ENCODE results near the gene PRDM16. TPM values are rescaled to one million over a fixed set of nuclear protein-coding genes. Genes with fewer than 3 reads are reported as not detected.

PRDM16 gene
- total RNA-seq, 1 experiment from 2014 or later: 0.04 TPM

- Histone ChIP-seq H3K9me3 (ENCODE audit: low read length) (no peaks in the 10 kb centered on the region), H3K36me3 (ENCODE audit: low read depth, low read length) (no peaks in the 10 kb centered on the region), H3K27ac (ENCODE audit: low read length) (no peak overlapping the region), H2AFZ (ENCODE audit: low read length) (no peak overlapping the region), H3K9ac (ENCODE audit: low read length) (no peak overlapping the region), H3K4me2 (ENCODE audit: low read length) (no peak overlapping the region), H4K20me1 (ENCODE audit: low read length) (no peaks in the 10 kb centered on the region), H3K9me2 (replicated peaks; ENCODE audit: low read length) (no peaks in the 10 kb centered on the region), H3F3A (ENCODE audit: low read length, unreplicated experiment) (no peaks in the 10 kb centered on the region), H3K79me2 (ENCODE audit: low read length) (no peaks in the 10 kb centered on the region), H3K27me3 (ENCODE audit: low read length) (peaks cover 92% of the 10 kb centered on the region), H3K4me1 (ENCODE audit: insufficient read depth, low read length) (no peaks in the 10 kb centered on the region), H3K4me3 (ENCODE audit: low read length) (no peak overlapping the region)
- ATAC-seq: no peak
- no peak for DNase-seq
- TF ChIP-seq EZH2 (IDR thresholded peaks at IDR 0.05; ENCODE audit: low read length, unreplicated experiment) (no peak), CTCF (conservative IDR thresholded peaks at IDR 0.05; ENCODE audit: low read depth, low read length) (peak; percentile 27; the same call in 1 of the 2 replicates)
- ChIA-PET CTCF (no interaction called here), POLR2A (ENCODE audit: unreplicated experiment) (no interaction called here)
- intact Hi-C loops (cut with micrococcal nuclease): no loop called here
- no TSS peak for BruUV-seq (replicated peaks)
These were observed 8.9 kb upstream of the PRDM16 start for GRCh38 chr1:3060127-3060526.

- Histone ChIP-seq H3K4me2 (ENCODE audit: low read length) (no peak overlapping the region), H3K9me3 (ENCODE audit: low read length) (no peaks in the 10 kb centered on the region), H3K36me3 (ENCODE audit: low read depth, low read length) (no peaks in the 10 kb centered on the region), H3K27me3 (ENCODE audit: low read length) (peaks cover 92% of the 10 kb centered on the region), H3K27ac (ENCODE audit: low read length) (no peak overlapping the region), H4K20me1 (ENCODE audit: low read length) (no peaks in the 10 kb centered on the region), H3F3A (ENCODE audit: low read length, unreplicated experiment) (no peaks in the 10 kb centered on the region), H3K9ac (ENCODE audit: low read length) (no peak overlapping the region), H2AFZ (ENCODE audit: low read length) (no peak overlapping the region), H3K79me2 (ENCODE audit: low read length) (no peaks in the 10 kb centered on the region), H3K4me1 (ENCODE audit: insufficient read depth, low read length) (no peaks in the 10 kb centered on the region), H3K4me3 (ENCODE audit: low read length) (no peak overlapping the region), H3K9me2 (replicated peaks; ENCODE audit: low read length) (no peaks in the 10 kb centered on the region)
- DNase-seq (peak; percentile 52), ATAC-seq (peak; percentile 68)
- TF ChIP-seq CTCF (conservative IDR thresholded peaks at IDR 0.05; ENCODE audit: low read depth, low read length): no peak
- TF ChIP-seq EZH2 (IDR thresholded peaks at IDR 0.05; ENCODE audit: low read length, unreplicated experiment): no peak
- TF ChIP-seq EZH2phosphoT487 (IDR thresholded peaks at IDR 0.05; ENCODE audit: borderline replicate concordance, low read length): no peak
- POLR2A ChIA-PET (ENCODE audit: unreplicated experiment): no interaction called here
- intact Hi-C loops (cut with micrococcal nuclease): no loop called here
- no TSS peak for BruUV-seq (replicated peaks)
- CTCF ChIA-PET: no interaction called here
These were observed 8.1 kb upstream of the PRDM16 start for GRCh38 chr1:3060601-3061551.

GRCh38 chr1:3061566-3061965 lies 7.4 kb upstream of the PRDM16 start:
- no peak overlapping the region for H3K27ac ChIP-seq (ENCODE audit: low read length)
- peaks cover 92% of the 10 kb centered on the region for H3K27me3 ChIP-seq (ENCODE audit: low read length)
- ChIA-PET POLR2A (ENCODE audit: unreplicated experiment) (no interaction called here), CTCF (no interaction called here)
- TF ChIP-seq EZH2phosphoT487 (IDR thresholded peaks at IDR 0.05; ENCODE audit: borderline replicate concordance, low read length) (no peak), CTCF (conservative IDR thresholded peaks at IDR 0.05; ENCODE audit: low read depth, low read length) (no peak), EZH2 (IDR thresholded peaks at IDR 0.05; ENCODE audit: low read length, unreplicated experiment) (no peak)
- no peak overlapping the region for H3K4me2 ChIP-seq (ENCODE audit: low read length)
- BruUV-seq (replicated peaks): no TSS peak
- H3K4me1 ChIP-seq (ENCODE audit: insufficient read depth, low read length): no peaks in the 10 kb centered on the region
- no peak for ATAC-seq
- no peaks in the 10 kb centered on the region for H3K9me2 ChIP-seq (replicated peaks; ENCODE audit: low read length)
- no peaks in the 10 kb centered on the region for H3F3A ChIP-seq (ENCODE audit: low read length, unreplicated experiment)
- no peaks in the 10 kb centered on the region for H3K79me2 ChIP-seq (ENCODE audit: low read length)
- H4K20me1 ChIP-seq (ENCODE audit: low read length): no peaks in the 10 kb centered on the region
- no peak overlapping the region for H2AFZ ChIP-seq (ENCODE audit: low read length)
- DNase-seq: no peak
- no peak overlapping the region for H3K9ac ChIP-seq (ENCODE audit: low read length)
- no peaks in the 10 kb centered on the region for H3K9me3 ChIP-seq (ENCODE audit: low read length)
- no peaks in the 10 kb centered on the region for H3K36me3 ChIP-seq (ENCODE audit: low read depth, low read length)
- intact Hi-C loops (cut with micrococcal nuclease): no loop called here
- no peak overlapping the region for H3K4me3 ChIP-seq (ENCODE audit: low read length)
